Esophagus squamous epithelium (tissue), 5 donors: ENCODE data around the gene ANAPC10. TPM values are rescaled to one million over a fixed set of nuclear protein-coding genes. Genes with fewer than 3 reads are reported as not detected.

Experiments
- DNase-seq: peaks from one replicate; lab custom pipeline; 2025; lab: John Stamatoyannopoulos, UW
- H3K27ac ChIP-seq, 4 donors: fragments of 200-600 bp; sonication (generic); one replicate each; pipeline ENCODE4 v1.5.1; 2016 to 2019; ENCODE audit warnings: mild to moderate bottlenecking in 1 of 4
- H3K27me3 ChIP-seq, 4 donors: fragments of 200-600 bp; sonication (generic); 1 replicate in 3 of 4; 2 replicates in 1 of 4; pipeline versions ENCODE4 v1.5.1 to v1.6.0; 2017 to 2021; ENCODE audit warnings: antibody characterized with exemption in 1 of 4
- H3K36me3 ChIP-seq, 3 donors: fragments of 200-600 bp; sonication (generic); one replicate each; pipeline ENCODE4 v1.5.1; 2016 to 2019
- H3K4me1 ChIP-seq, 3 donors: fragments of 200-600 bp; sonication (generic); one replicate each; pipeline ENCODE4 v1.5.1; 2017 to 2019
- H3K4me3 ChIP-seq, 4 donors: fragments of 200-600 bp; sonication (generic); 1 replicate in 3 of 4; 2 replicates in 1 of 4; pipeline ENCODE4 v1.5.1; 2016 to 2019; ENCODE audit warnings: mild to moderate bottlenecking in 2 of 4, moderate library complexity in 1 of 4
- H3K9me3 ChIP-seq, 3 donors: fragments of 200-600 bp; sonication (generic); one replicate each; pipeline ENCODE4 v1.5.1; 2016 to 2019
- CTCF ChIP-seq, 6 experiments: fragments of 450-650 bp in 4 of 6; fragments of 200-600 bp in 2 of 6; sonication (generic) in 2 of 6; IDR thresholded peaks; one replicate each; pipeline ENCODE4 v1.5.1; 2016 to 2019; ENCODE audit warnings: antibody characterized with exemption in 6 of 6, mild to moderate bottlenecking in 4 of 6, moderate library complexity in 4 of 6
- POLR2A ChIP-seq, 4 donors: fragments of 450-650 bp; IDR thresholded peaks; one replicate each; pipeline ENCODE4 v1.6.1; 2017; ENCODE audit warnings: antibody characterized with exemption in 4 of 4, mild to moderate bottlenecking in 4 of 4, moderate library complexity in 3 of 4
- WGBS, 2 donors: methylation state at CpG; one replicate each; pipeline ENCODE4 v1.1.5; 2018; 5-methylcytosine and 5-hydroxymethylcytosine counted together
- intact Hi-C: fragments of 100-400 bp; cut with DNase I; formaldehyde crosslinking; loops from one replicate; pipeline ENCODE4 v1.15.0; 2022
- total RNA-seq, 4 donors: library from RNA; depleted of rRNA; stranded (reverse); fragments of >200 nt; gene quantifications; one replicate each; pipeline ENCODE4 v1.1.0, GENCODE V29; 2016
- donor health status: DM: yes; HTN: yes; CAD: no.

The ANAPC10 gene
- total RNA-seq, 4 donors from 2014 or later = 13.1 to 21.2 (median 19.5) TPM

- no peaks in the 10 kb centered on the region for H3K4me1 ChIP-seq
- no peaks in the 10 kb centered on the region for H3K27me3 ChIP-seq
- H3K9me3 ChIP-seq = peaks cover 0 to 6% (median 4%) of the 10 kb centered on the region in 3 donors
- TF ChIP-seq POLR2A (IDR thresholded peaks at IDR 0.05) (no peak), CTCF (IDR thresholded peaks at IDR 0.05) (no peak)
- intact Hi-C loops = no loop called here
- H3K27ac ChIP-seq = no peak overlapping the region
- no peak overlapping the region for H3K4me3 ChIP-seq
- no peak for DNase-seq
- H3K36me3 ChIP-seq = no peaks in the 10 kb centered on the region
- 79 to 84% methylated on average over 4 of the region's 4 CpGs for WGBS, 2 donors
Observed at GRCh38 chr4:144962300-144962699, 135.7 kb downstream of the ANAPC10 start.

GRCh38 chr4:144955104-144955503, 142.9 kb downstream of the ANAPC10 start:
- Histone ChIP-seq H3K27me3 (no peaks in the 10 kb centered on the region), H3K4me1 (no peaks in the 10 kb centered on the region), H3K9me3 (peaks cover 0 to 27% (median 0%) of the 10 kb centered on the region in 3 donors), H3K36me3 (no peaks in the 10 kb centered on the region), H3K27ac (no peak overlapping the region), H3K4me3 (no peak overlapping the region)
- no peak for DNase-seq
- intact Hi-C loops = no loop called here
- WGBS, 2 donors = 60 to 74% methylated on average over 1 of the region's 1 CpG
- TF ChIP-seq CTCF (IDR thresholded peaks at IDR 0.05) (no peak), POLR2A (IDR thresholded peaks at IDR 0.05) (no peak)

- Histone ChIP-seq H3K4me1 (no peaks in the 10 kb centered on the region), H3K9me3 (peaks cover 0 to 27% (median 0%) of the 10 kb centered on the region in 3 donors), H3K36me3 (no peaks in the 10 kb centered on the region), H3K27ac (no peak overlapping the region), H3K4me3 (no peak overlapping the region), H3K27me3 (no peaks in the 10 kb centered on the region)
- TF ChIP-seq CTCF (IDR thresholded peaks at IDR 0.05) (no peak), POLR2A (IDR thresholded peaks at IDR 0.05) (no peak)
- intact Hi-C loops = no loop called here
- 80% methylated on average over 1 of the region's 1 CpG; no CpG with 5 or more reads in 1 of the 2 donors for WGBS, 2 donors
- DNase-seq = no peak
Observed at GRCh38 chr4:144954230-144954629, 143.8 kb downstream of the ANAPC10 start.

- Histone ChIP-seq H3K27me3 (no peaks in the 10 kb centered on the region), H3K4me1 (no peaks in the 10 kb centered on the region), H3K27ac (no peak overlapping the region), H3K36me3 (no peaks in the 10 kb centered on the region), H3K4me3 (no peak overlapping the region), H3K9me3 (peaks cover 0 to 9% (median 0%) of the 10 kb centered on the region in 3 donors)
- intact Hi-C loops = no loop called here
- 63 to 74% methylated on average over 5 of the region's 5 CpGs for WGBS, 2 donors
- no peak for TF ChIP-seq POLR2A (IDR thresholded peaks at IDR 0.05)
- no peak for TF ChIP-seq CTCF (IDR thresholded peaks at IDR 0.05)
- no peak for DNase-seq
Observed at GRCh38 chr4:144948421-144948820, 149.6 kb downstream of the ANAPC10 start.

- TF ChIP-seq CTCF (IDR thresholded peaks at IDR 0.05) (no peak), POLR2A (IDR thresholded peaks at IDR 0.05) (no peak)
- WGBS, 2 donors = 57 to 59% methylated on average over 1 to 2 of the region's 2 CpGs
- intact Hi-C loops = no loop called here
- H3K36me3 ChIP-seq = no peaks in the 10 kb centered on the region
- peaks cover 0 to 6% (median 0%) of the 10 kb centered on the region in 3 donors for H3K9me3 ChIP-seq
- no peak overlapping the region for H3K4me3 ChIP-seq
- no peak overlapping the region for H3K27ac ChIP-seq
- DNase-seq = no peak
- no peaks in the 10 kb centered on the region for H3K27me3 ChIP-seq
- H3K4me1 ChIP-seq = no peaks in the 10 kb centered on the region
Observed at GRCh38 chr4:144948009-144948408, 150.0 kb downstream of the ANAPC10 start.

Other genes with a start within 250 kb of the ANAPC10 start
- 100 to 1,000 TPM in 1 of 4 donors, 10 to 100 TPM in 3; 54.8 to 109 (median 84.5) TPM for gene ABCE1, start 115 bp upstream of the ANAPC10 start, total RNA-seq
- 10 to 100 TPM; 15.2 to 34.0 (median 25.2) TPM for gene OTUD4, start 82.4 kb upstream of the ANAPC10 start, total RNA-seq